ENCODE results near the gene KCNH2.
"Not testable (repeated sequence)": the region's sequence is repeated elsewhere in the genome, so short reads cannot be mapped to it uniquely, and the experiment has no call there.

The KCNH2 gene

DNA sequence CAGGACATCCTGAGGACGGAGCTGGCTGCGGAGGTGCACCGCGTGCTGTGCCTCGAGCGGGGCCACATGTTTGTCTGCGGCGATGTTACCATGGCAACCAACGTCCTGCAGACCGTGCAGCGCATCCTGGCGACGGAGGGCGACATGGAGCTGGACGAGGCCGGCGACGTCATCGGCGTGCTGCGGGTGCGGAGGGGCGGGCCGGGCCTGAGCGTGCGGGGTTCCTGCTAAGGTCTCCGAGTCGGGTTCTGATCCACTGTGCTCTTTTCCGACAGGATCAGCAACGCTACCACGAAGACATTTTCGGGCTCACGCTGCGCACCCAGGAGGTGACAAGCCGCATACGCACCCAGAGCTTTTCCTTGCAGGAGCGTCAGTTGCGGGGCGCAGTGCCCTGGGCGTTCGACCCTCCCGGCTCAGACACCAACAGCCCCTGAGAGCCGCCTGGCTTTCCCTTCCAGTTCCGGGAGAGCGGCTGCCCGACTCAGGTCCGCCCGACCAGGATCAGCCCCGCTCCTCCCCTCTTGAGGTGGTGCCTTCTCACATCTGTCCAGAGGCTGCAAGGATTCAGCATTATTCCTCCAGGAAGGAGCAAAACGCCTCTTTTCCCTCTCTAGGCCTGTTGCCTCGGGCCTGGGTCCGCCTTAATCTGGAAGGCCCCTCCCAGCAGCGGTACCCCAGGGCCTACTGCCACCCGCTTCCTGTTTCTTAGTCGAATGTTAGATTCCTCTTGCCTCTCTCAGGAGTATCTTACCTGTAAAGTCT, 35.8 kb upstream of the KCNH2 start:
- in situ Hi-C loops (cut with MboI; ENCODE audit: low pct_unique_long_range_greater_than_20kb, low sequenced_read_pairs): no loop called here
- DNase-seq: no peak

DNA sequence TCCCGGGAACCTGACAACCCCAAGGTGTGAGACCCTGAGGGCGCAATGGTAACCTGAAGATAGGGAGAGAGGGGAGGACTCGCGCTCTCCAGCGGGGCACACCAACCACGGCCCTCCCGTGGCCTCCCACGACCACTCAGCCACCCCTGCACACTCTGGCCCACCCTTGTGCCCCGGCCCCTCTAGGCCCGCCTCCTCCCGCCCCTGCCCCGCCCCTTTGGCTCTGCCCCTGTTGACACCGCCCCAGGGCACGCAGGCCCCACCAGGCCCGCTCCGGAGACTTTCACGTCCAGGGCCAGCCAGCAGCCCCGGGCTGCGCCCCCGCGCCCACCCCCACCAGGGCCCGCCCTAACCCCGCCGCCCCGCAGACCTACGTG, 35.2 kb upstream of the KCNH2 start:
- no peak for DNase-seq
- in situ Hi-C loops (cut with MboI; ENCODE audit: low pct_unique_long_range_greater_than_20kb, low sequenced_read_pairs): no loop called here

DNA sequence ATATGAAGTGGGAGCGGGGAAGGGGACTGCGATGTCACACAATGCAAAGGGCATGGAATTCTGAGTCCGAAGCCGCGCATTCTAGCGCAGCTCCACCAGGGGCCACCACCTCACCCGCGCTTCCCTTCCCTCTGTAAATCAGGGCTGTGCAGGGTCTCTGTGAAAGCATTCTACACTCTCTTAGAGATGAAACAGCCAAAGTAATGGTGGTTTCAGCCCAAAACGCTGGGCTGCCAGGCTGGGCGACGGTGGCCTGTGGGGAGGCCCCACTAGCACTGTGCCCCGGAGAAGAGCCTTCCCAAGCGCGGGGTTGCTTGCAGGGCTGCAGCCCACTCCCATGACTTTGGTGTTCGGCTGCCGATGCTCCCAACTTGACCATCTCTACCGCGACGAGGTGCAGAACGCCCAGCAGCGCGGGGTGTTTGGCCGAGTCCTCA, 34.8 kb upstream of the KCNH2 start:
- no peak for DNase-seq
- in situ Hi-C loops (cut with MboI; ENCODE audit: low pct_unique_long_range_greater_than_20kb, low sequenced_read_pairs): no loop called here

DNA sequence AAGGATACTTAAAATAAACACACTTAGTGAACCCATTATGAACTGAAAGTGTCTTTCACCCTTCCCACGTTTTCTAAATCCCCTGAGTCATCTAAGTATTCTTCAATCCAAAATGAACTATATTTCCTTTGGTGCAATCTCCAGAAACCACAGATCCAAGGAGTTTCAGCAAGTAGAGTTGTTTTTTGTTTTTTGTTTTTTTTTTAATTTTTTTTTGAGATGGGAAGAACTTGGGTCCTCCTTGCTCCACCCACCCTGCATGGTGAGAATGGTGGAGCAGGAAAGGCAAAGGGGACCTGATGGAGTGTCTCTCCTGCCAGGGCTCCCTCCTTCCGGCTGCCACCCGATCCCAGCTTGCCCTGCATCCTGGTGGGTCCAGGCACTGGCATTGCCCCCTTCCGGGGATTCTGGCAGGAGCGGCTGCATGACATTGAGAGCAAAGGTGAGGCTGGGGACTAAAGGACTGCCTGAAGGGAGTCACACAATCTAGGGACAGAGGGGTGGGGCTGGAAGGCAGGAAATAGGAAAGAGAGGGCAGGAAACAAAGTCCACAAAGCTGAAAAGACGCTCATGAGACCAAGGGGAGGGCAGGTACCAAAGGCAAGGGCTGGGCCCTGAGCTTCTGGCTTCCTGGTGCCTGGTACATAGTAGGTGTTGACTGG, 34.0 kb upstream of the KCNH2 start:
- in situ Hi-C loops (cut with MboI; ENCODE audit: low pct_unique_long_range_greater_than_20kb, low sequenced_read_pairs): no loop called here
- DNase-seq: no peak

DNA sequence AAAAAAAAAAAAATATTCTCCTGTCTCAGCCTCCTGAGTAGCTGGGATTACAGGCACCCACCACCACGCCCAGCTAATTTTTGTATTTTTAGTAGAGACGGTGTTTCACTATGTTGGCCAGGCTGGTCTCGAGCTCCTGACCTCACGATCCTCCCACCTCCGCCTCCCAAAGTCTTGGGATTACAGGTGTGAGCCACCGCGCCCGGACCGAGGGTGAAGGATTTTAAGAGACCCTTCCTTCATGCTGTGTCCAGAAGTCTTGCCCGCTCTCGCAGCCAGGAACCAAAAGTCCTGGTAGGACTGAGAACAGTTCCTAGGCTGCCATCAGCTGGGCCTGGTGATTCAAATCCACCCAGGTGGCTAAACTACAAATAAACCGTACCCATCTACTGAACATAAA, 33.5 kb upstream of the KCNH2 start:
- in situ Hi-C loops (cut with MboI; ENCODE audit: low pct_unique_long_range_greater_than_20kb, low sequenced_read_pairs); DNase-seq: not testable (repeated sequence)

DNA sequence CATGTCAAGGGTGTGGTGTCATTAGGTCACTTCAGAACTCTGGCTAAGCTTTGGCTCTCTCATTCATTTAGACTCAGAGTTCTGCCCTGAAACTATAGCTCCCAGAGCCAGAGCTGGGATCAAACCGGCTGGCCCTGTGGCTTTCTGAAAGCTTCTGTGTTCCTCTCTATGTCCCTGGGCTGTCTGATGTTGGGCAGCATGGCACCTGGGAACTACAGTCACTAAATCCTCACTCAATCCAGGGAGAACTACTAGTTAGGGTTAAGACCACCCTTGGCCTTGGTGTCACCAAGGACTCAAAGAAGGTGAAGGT, 32.9 kb upstream of the KCNH2 start:
- DNase-seq: no peak
- in situ Hi-C loops (cut with MboI; ENCODE audit: low pct_unique_long_range_greater_than_20kb, low sequenced_read_pairs): no loop called here

DNA sequence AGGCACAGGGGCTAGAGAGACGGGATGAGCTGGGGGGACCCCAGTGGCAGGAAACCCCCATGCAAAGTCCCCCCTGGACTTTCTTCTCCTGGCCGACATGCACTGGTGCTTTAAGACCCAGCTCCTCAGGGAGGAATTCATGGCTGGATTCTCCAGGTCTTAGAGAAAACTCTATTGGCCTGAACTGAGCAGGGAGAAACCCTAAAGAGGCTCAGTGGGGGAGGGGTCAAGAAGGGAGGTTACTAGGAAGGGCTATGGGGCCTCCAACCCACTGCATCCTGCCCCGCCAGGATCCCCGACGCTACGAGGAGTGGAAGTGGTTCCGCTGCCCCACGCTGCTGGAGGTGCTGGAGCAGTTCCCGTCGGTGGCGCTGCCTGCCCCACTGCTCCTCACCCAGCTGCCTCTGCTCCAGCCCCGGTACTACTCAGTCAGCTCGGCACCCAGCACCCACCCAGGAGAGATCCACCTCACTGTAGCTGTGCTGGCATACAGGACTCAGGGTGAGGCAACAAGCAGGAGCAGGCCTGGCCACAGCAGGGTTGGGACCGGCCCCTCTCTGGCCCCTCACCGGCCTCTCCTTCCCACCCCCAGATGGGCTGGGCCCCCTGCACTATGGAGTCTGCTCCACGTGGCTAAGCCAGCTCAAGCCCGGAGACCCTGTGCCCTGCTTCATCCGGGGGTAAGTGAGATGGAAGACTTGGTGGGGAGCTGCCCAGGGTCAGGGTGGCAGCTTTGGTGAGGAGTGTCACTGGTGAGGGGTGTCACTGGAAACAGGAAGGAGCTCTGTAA, 32.4 kb upstream of the KCNH2 start:
- no peak for DNase-seq
- in situ Hi-C loops (cut with MboI; ENCODE audit: low pct_unique_long_range_greater_than_20kb, low sequenced_read_pairs): no loop called here

DNA sequence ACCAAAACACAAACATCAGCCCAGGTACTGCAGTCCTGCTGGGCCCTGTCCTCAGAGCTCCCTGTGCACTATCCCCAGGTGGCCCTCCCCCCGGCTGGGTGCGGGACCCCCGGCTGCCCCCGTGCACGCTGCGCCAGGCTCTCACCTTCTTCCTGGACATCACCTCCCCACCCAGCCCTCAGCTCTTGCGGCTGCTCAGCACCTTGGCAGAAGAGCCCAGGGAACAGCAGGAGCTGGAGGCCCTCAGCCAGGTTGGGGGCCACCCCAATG, 31.9 kb upstream of the KCNH2 start:
- in situ Hi-C loops (cut with MboI; ENCODE audit: low pct_unique_long_range_greater_than_20kb, low sequenced_read_pairs): no loop called here
- no peak for DNase-seq

DNA sequence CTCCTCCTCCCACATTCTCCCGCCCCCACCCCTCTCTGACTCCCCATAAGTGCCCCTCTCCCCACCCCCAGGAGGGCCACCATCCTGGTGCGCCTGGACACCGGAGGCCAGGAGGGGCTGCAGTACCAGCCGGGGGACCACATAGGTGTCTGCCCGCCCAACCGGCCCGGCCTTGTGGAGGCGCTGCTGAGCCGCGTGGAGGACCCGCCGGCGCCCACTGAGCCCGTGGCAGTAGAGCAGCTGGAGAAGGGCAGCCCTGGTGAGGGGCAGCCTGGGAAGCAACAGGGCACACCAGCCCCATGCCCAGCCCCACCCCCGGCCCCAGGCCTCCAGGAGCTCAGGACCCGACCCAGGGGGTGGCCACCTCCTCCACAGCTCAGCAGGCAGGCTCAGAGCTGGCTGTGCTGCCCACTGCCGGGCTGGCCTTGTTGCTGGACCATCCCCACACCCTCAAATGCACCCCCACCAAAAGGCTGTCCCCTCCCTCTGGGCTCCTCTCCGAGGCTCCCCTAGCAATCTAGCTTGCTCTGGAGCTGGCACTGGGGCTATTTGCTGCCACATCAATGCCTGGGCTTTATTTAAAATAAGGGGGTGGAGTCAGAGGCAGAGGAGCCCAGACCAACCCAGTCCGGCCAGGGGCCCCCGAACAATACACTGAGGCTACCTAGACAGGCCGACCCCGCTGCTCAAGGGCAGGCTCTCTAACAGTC, 31.4 kb upstream of the KCNH2 start:
- no peak for DNase-seq
- in situ Hi-C loops (cut with MboI; ENCODE audit: low pct_unique_long_range_greater_than_20kb, low sequenced_read_pairs): no loop called here

DNA sequence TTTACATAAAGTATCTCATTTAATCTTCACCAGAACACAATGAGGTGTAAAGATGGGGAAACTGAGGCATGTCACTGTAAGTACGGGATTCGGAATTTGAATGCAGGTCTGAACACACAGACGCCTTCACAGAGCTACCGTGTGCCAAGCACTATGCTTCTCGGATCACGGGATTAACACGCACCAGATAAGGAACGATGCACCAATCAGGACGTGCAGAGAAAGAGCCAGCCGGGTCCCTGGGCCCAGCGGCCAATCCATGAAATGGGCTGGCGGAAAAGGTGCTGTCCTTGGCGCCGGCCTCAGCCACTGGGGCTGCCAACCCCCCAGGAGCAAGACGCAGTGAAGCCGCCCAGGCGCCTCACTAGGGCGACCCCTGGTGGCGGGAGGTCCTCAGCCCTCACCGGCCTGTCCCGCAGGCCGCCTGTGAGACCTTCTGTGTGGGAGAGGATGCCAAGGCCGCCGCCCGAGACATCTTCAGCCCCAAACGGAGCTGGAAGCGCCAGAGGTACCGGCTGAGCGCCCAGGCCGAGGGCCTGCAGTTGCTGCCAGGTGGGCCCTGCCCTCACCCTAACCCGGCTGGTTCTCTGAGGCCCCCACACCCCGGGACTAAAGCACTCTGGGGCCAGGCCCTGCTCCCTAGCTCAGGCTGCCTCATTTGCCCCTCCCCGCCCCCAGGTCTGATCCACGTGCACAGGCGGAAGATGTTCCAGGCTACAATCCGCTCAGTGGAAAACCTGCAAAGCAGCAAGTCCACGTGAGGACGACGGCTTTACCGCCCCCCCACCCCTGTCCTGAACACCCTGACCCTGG, 30.6 kb upstream of the KCNH2 start:
- DNase-seq: no peak
- in situ Hi-C loops (cut with MboI; ENCODE audit: low pct_unique_long_range_greater_than_20kb, low sequenced_read_pairs): no loop called here

DNA sequence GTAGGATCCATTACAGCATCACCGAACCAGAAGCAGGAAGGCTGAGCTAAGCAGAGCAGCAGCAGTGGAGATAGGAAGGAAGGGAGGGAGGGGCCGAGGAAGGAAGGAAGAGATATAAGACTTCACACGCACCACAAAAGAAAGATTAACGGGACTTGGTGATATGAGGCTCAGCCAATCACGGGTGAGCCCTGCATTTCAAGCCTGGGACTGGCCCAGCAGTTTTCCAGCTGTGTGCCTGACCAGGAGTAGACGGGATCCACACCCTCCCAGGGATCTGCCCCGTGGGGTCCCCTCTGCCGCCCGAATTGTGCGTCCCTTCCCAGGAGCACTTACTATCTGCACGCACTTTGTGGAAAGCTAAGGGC, 30.0 kb upstream of the KCNH2 start:
- in situ Hi-C loops (cut with MboI; ENCODE audit: low pct_unique_long_range_greater_than_20kb, low sequenced_read_pairs): no loop called here
- no peak for DNase-seq

DNA sequence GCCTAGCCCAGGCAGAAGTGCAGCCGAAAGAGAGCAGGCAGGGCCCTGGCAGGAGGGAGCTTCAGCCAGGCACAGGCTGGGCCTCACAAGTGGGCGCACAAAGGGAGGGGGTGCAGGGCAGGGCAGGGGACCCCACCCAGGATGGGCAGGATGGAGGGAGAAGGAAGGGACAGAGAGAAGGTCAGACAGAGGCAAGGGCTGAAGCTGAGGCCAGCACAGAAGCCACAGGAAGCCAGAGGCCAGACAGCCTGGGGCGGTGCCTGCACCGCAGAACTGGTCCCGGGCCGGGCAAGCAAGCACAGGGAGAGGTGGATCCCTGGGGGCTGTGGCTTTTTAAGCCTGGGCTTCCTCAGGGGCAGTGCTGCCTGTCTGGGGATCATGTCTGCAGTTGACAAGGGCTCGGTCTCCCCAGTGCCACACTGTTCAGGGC, 29.4 kb upstream of the KCNH2 start:
- no peak for DNase-seq
- in situ Hi-C loops (cut with MboI; ENCODE audit: low pct_unique_long_range_greater_than_20kb, low sequenced_read_pairs): no loop called here

DNA sequence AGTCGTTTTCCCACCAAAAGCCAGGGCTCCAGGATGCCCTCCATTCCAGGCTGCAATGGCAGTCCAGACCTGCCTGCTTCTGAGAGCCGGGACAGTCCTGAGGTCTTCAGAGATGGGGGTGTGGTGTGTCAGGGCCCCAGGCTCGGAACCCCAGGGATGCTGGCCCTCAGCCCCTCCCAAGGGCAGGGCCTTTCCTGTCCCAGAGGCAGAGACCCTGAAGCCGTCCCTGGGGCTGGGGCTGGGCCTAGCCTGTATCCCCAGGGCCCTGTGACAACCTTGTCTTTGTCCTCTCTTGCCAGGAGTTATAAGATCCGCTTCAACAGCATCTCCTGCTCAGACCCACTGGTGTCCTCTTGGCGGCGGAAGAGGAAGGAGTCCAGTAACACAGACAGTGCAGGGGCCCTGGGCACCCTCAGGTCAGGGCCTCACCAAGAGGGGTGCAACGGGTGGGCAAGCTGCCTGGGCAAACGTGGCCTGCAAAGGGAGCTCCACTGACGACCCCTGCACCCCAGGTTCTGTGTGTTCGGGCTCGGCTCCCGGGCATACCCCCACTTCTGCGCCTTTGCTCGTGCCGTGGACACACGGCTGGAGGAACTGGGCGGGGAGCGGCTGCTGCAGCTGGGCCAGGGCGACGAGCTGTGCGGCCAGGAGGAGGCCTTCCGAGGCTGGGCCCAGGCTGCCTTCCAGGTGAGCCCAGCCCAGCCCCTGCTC, 28.6 kb upstream of the KCNH2 start:
- DNase-seq: no peak
- in situ Hi-C loops (cut with MboI; ENCODE audit: low pct_unique_long_range_greater_than_20kb, low sequenced_read_pairs): no loop called here

DNA sequence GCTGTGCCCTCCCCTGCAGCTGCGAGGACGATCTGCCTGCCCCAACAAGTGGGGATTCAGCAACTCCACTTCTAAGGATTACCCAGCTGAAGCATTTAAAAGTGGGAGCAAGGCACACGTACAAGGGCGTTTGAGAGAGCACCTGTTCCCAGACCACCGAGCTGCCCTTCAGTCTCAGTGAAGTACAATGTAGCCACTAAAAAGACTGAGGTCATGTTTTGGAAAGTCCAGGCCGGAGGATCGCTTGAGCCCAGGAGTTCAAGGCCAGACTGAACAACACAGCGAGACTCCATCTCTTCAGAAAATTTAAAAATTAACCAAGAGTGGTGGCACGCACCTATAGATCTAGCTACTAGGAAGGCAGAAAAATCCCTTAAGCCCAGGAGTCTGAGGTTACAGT, 27.4 kb upstream of the KCNH2 start:
- DNase-seq: no peak
- in situ Hi-C loops (cut with MboI; ENCODE audit: low pct_unique_long_range_greater_than_20kb, low sequenced_read_pairs): no loop called here

DNA sequence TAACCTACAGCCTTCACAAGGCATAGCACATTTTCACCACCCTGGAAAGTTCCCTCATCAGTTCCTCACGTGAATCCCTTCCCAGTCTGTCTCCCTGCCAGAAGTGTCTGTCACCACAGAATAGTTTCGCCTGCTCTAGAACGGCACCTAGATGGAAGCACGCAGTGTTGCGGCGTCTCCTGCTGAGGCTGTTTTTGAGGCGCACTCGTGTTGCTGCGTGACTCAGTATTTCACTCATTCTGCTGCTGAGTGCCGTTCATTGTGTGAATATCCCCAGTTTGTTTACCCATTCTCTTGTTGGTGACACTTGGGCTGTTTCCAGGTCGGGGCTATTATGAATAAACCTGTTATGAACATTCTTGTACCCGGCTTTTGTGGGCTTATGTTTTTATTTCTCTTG, 25.5 kb upstream of the KCNH2 start:
- no peak for DNase-seq
- in situ Hi-C loops (cut with MboI; ENCODE audit: low pct_unique_long_range_greater_than_20kb, low sequenced_read_pairs): no loop called here

DNA sequence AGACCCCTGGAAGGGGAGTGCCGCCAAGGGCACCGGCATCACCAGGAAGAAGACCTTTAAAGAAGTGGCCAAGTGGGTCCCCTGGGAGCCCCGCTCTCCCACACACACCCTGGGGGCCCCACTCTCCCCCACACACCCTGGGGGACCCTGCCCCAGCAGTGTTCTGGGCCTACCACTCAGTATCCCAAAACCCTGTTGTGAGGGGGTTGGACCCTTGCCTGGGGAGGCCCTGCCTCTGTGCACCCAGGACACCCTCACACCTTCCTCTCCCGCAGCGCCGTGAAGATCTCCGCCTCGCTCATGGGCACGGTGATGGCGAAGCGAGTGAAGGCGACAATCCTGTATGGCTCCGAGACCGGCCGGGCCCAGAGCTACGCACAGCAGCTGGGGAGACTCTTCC, 23.4 kb upstream of the KCNH2 start:
- no peak for DNase-seq
- in situ Hi-C loops (cut with MboI; ENCODE audit: low pct_unique_long_range_greater_than_20kb, low sequenced_read_pairs): no loop called here

DNA sequence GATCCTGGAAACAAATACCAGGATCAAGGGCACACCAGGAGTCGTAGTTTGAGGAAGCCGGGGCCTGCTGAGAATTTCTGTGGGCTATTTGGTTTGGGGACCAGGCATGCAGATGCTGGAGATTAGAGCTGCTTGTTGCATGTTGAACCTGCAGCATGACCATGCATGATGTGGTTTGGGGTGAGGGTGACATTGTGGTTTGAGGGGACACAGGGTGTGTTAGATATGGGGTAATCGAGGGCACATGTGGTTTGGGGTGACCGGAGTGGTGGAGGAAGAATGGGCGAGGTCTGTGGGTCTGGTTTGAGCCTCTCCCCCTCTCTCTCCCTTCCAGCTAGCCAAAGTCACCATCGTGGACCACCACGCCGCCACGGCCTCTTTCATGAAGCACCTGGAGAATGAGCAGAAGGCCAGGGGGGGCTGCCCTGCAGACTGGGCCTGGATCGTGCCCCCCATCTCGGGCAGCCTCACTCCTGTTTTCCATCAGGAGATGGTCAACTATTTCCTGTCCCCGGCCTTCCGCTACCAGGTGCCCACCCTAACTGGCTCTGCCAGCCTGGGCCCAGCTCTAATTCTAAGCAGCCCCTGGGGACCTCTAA, 22.9 kb upstream of the KCNH2 start:
- in situ Hi-C loops (cut with MboI; ENCODE audit: low pct_unique_long_range_greater_than_20kb, low sequenced_read_pairs): no loop called here
- no peak for DNase-seq

DNA sequence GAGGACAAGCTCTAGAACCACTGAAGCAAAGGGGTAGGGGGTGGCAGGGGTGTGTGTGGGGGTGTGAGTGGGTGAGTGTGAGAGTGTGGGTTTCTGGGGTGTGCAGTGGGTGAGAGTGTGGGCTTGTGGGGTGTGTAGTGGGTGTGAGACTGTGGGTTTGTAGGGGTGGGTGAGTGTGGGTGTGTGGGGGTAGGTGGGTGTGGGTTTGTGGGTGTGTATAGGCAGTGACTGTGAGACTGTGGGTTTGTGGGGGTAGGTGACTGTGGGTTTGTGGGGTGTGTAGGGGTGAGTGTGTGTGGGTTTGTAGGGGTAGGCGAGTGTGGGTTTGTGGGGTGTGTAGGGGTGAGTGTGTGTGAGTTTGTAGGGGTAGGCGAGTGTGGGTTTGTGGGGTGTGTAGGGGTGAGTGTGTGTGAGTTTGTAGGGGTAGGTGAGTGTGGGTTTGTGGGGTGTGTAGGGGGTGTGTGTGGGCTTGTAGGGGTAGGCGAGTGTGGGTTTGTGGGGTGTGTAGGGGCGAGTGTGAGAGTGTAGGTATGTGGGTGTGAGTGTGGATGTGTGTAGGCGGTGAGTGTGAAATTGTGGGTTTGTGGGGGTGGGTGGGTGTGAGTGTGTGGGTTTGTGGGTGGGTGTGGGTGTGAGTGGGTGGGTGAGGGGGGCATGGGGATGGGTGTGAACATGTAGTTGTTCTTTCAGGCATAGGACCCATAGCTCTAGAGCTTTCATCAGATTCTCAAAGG, 21.5 kb upstream of the KCNH2 start:
- no peak for DNase-seq
- in situ Hi-C loops (cut with MboI; ENCODE audit: low pct_unique_long_range_greater_than_20kb, low sequenced_read_pairs): no loop called here

All from KBM-7 (cell line).